Measurements from ENCODE around the gene ARHGAP23. TPM values are rescaled to one million over a fixed set of nuclear protein-coding genes. Genes with fewer than 3 reads are reported as not detected.

Gene ARHGAP23
- polyA plus RNA-seq, 1 donor, result 23.6 TPM

GRCh38 chr17:38443356-38444031, 15.2 kb downstream of the ARHGAP23 start:
- Histone ChIP-seq H3K9me3 (ENCODE audit: control insufficient read depth, low read depth, low read length) (no peaks in the 10 kb centered on the region), H3K4me3 (ENCODE audit: low read length) (no peak overlapping the region), H3K27ac (ENCODE audit: low read length) (no peak overlapping the region), H3K4me1 (ENCODE audit: control insufficient read depth, insufficient read depth, low read length) (peaks cover 14% of the 10 kb centered on the region), H3K27me3 (ENCODE audit: control insufficient read depth, insufficient read depth, low read length) (no peaks in the 10 kb centered on the region), H3K36me3 (ENCODE audit: control insufficient read depth, insufficient read depth, low read length) (no peaks in the 10 kb centered on the region)
- DNase-seq, result no peak
- no CpG with 5 or more reads among the region's 7 CpGs for WGBS (ENCODE audit: insufficient coverage, low lambda C conversion rate)

GRCh38 chr17:38444151-38444550, 15.9 kb downstream of the ARHGAP23 start:
- no CpG with 5 or more reads among the region's 14 CpGs for WGBS (ENCODE audit: insufficient coverage, low lambda C conversion rate)

GRCh38 chr17:38447502-38448085, 19.3 kb downstream of the ARHGAP23 start:
- no peak overlapping the region for H3K4me3 ChIP-seq (ENCODE audit: low read length)
- peaks cover 8% of the 10 kb centered on the region for H3K27me3 ChIP-seq (ENCODE audit: control insufficient read depth, insufficient read depth, low read length)
- H3K36me3 ChIP-seq (ENCODE audit: control insufficient read depth, insufficient read depth, low read length), result no peaks in the 10 kb centered on the region
- WGBS (ENCODE audit: insufficient coverage, low lambda C conversion rate), result no CpG with 5 or more reads among the region's 2 CpGs
- H3K9me3 ChIP-seq (ENCODE audit: control insufficient read depth, low read depth, low read length), result no peaks in the 10 kb centered on the region
- DNase-seq, result no peak
- no peak overlapping the region for H3K27ac ChIP-seq (ENCODE audit: low read length)
- peaks cover 48% of the 10 kb centered on the region for H3K4me1 ChIP-seq (ENCODE audit: control insufficient read depth, insufficient read depth, low read length)

More at GRCh38 chr17:38444151-38444550, 15.9 kb downstream of the ARHGAP23 start:
- peak; percentile 58 to 61 for DNase-seq
- H3K4me3 ChIP-seq (ENCODE audit: low read length), result no peak overlapping the region
- no peak overlapping the region for H3K27ac ChIP-seq (ENCODE audit: low read length)
- no peaks in the 10 kb centered on the region for H3K36me3 ChIP-seq (ENCODE audit: control insufficient read depth, insufficient read depth, low read length)
- no peaks in the 10 kb centered on the region for H3K27me3 ChIP-seq (ENCODE audit: control insufficient read depth, insufficient read depth, low read length)
- peaks cover 20% of the 10 kb centered on the region for H3K4me1 ChIP-seq (ENCODE audit: control insufficient read depth, insufficient read depth, low read length)
- no peaks in the 10 kb centered on the region for H3K9me3 ChIP-seq (ENCODE audit: control insufficient read depth, low read depth, low read length)

GRCh38 chr17:38448208-38448771, 20.0 kb downstream of the ARHGAP23 start:
- Histone ChIP-seq H3K9me3 (ENCODE audit: control insufficient read depth, low read depth, low read length) (no peaks in the 10 kb centered on the region), H3K4me1 (ENCODE audit: control insufficient read depth, insufficient read depth, low read length) (peaks cover 54% of the 10 kb centered on the region), H3K36me3 (ENCODE audit: control insufficient read depth, insufficient read depth, low read length) (no peaks in the 10 kb centered on the region), H3K27ac (ENCODE audit: low read length) (peak overlapping the region; percentile 93), H3K27me3 (ENCODE audit: control insufficient read depth, insufficient read depth, low read length) (peaks cover 13% of the 10 kb centered on the region), H3K4me3 (ENCODE audit: low read length) (no peak overlapping the region)
- WGBS (ENCODE audit: insufficient coverage, low lambda C conversion rate), result no CpG with 5 or more reads among the region's 9 CpGs
- peak in 1 of 2 donors; percentile 52 for DNase-seq

- peak; percentile 85 to 90 for DNase-seq
- no peaks in the 10 kb centered on the region for H3K36me3 ChIP-seq (ENCODE audit: control insufficient read depth, insufficient read depth, low read length)
- H3K4me1 ChIP-seq (ENCODE audit: control insufficient read depth, insufficient read depth, low read length), result peaks cover 50% of the 10 kb centered on the region
- H3K9me3 ChIP-seq (ENCODE audit: control insufficient read depth, low read depth, low read length), result no peaks in the 10 kb centered on the region
- peak overlapping the region; percentile 93 for H3K27ac ChIP-seq (ENCODE audit: low read length)
- H3K27me3 ChIP-seq (ENCODE audit: control insufficient read depth, insufficient read depth, low read length), result peaks cover 16% of the 10 kb centered on the region
- H3K4me3 ChIP-seq (ENCODE audit: low read length), result no peak overlapping the region
- WGBS (ENCODE audit: insufficient coverage, low lambda C conversion rate), result no CpG with 5 or more reads among the region's 15 CpGs
Measured at GRCh38 chr17:38449364-38449763, 21.1 kb downstream of the ARHGAP23 start.

GRCh38 chr17:38450557-38451029, 22.3 kb downstream of the ARHGAP23 start:
- Histone ChIP-seq H3K4me3 (ENCODE audit: low read length) (no peak overlapping the region), H3K36me3 (ENCODE audit: control insufficient read depth, insufficient read depth, low read length) (no peaks in the 10 kb centered on the region), H3K27ac (ENCODE audit: low read length) (peak overlapping the region; percentile 93), H3K27me3 (ENCODE audit: control insufficient read depth, insufficient read depth, low read length) (peaks cover 25% of the 10 kb centered on the region), H3K9me3 (ENCODE audit: control insufficient read depth, low read depth, low read length) (no peaks in the 10 kb centered on the region), H3K4me1 (ENCODE audit: control insufficient read depth, insufficient read depth, low read length) (peaks cover 48% of the 10 kb centered on the region)
- no CpG with 5 or more reads among the region's 6 CpGs for WGBS (ENCODE audit: insufficient coverage, low lambda C conversion rate)
- DNase-seq, result no peak

- H3K27ac ChIP-seq (ENCODE audit: low read length), result peak overlapping the region; percentile 93
- H3K9me3 ChIP-seq (ENCODE audit: control insufficient read depth, low read depth, low read length), result no peaks in the 10 kb centered on the region
- H3K27me3 ChIP-seq (ENCODE audit: control insufficient read depth, insufficient read depth, low read length), result peaks cover 30% of the 10 kb centered on the region
- H3K36me3 ChIP-seq (ENCODE audit: control insufficient read depth, insufficient read depth, low read length), result no peaks in the 10 kb centered on the region
- DNase-seq, result peak; percentile 84 to 87
- H3K4me3 ChIP-seq (ENCODE audit: low read length), result no peak overlapping the region
- peaks cover 48% of the 10 kb centered on the region for H3K4me1 ChIP-seq (ENCODE audit: control insufficient read depth, insufficient read depth, low read length)
- WGBS (ENCODE audit: insufficient coverage, low lambda C conversion rate), result no CpG with 5 or more reads among the region's 10 CpGs
Measured at GRCh38 chr17:38451030-38451839, 23.0 kb downstream of the ARHGAP23 start.

- Histone ChIP-seq H3K36me3 (ENCODE audit: control insufficient read depth, insufficient read depth, low read length) (no peaks in the 10 kb centered on the region), H3K27ac (ENCODE audit: low read length) (peak overlapping the region; percentile 93), H3K4me3 (ENCODE audit: low read length) (no peak overlapping the region), H3K27me3 (ENCODE audit: control insufficient read depth, insufficient read depth, low read length) (peaks cover 32% of the 10 kb centered on the region), H3K4me1 (ENCODE audit: control insufficient read depth, insufficient read depth, low read length) (peaks cover 48% of the 10 kb centered on the region), H3K9me3 (ENCODE audit: control insufficient read depth, low read depth, low read length) (no peaks in the 10 kb centered on the region)
- DNase-seq, result peak; percentile 50 to 57
- 20% methylated on average over 2 of the region's 18 CpGs for WGBS (ENCODE audit: insufficient coverage, low lambda C conversion rate)
Measured at GRCh38 chr17:38451840-38452529, 23.7 kb downstream of the ARHGAP23 start.

GRCh38 chr17:38452719-38453118, 24.5 kb downstream of the ARHGAP23 start:
- H3K4me1 ChIP-seq (ENCODE audit: control insufficient read depth, insufficient read depth, low read length), result peaks cover 44% of the 10 kb centered on the region
- H3K9me3 ChIP-seq (ENCODE audit: control insufficient read depth, low read depth, low read length), result no peaks in the 10 kb centered on the region
- H3K36me3 ChIP-seq (ENCODE audit: control insufficient read depth, insufficient read depth, low read length), result no peaks in the 10 kb centered on the region
- H3K4me3 ChIP-seq (ENCODE audit: low read length), result no peak overlapping the region
- no peak overlapping the region for H3K27ac ChIP-seq (ENCODE audit: low read length)
- no peak for DNase-seq
- H3K27me3 ChIP-seq (ENCODE audit: control insufficient read depth, insufficient read depth, low read length), result peaks cover 32% of the 10 kb centered on the region
- 60% methylated on average over 1 of the region's 6 CpGs for WGBS (ENCODE audit: insufficient coverage, low lambda C conversion rate)
